Measurements from ENCODE around the gene TAC3.
"Not testable (repeated sequence)": the region's sequence is repeated elsewhere in the genome, so short reads cannot be mapped to it uniquely, and the experiment has no call there.

Gene TAC3

DNA sequence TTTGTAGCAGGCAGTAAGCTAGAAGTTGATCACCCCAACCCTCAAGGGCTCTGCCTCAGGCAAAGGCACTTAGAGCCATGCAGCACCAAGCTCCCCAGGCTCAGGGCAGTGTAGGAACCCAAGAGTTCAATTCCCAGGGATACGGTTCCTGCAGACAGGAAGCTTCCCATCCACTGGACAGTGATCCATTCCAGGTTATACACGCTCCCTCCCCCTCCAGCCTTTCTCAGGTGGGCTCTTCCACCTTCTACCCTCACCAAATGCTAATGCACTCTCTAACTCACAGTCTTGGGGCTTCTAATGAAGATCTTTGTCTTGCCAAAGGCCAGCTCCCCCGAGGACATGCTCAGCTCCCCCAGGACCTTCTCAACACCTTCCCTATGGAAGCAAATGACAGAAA is 20.9 kb upstream of the TAC3 start:
- no peak for DNase-seq (ENCODE audit: low read depth, low spot score)

DNA sequence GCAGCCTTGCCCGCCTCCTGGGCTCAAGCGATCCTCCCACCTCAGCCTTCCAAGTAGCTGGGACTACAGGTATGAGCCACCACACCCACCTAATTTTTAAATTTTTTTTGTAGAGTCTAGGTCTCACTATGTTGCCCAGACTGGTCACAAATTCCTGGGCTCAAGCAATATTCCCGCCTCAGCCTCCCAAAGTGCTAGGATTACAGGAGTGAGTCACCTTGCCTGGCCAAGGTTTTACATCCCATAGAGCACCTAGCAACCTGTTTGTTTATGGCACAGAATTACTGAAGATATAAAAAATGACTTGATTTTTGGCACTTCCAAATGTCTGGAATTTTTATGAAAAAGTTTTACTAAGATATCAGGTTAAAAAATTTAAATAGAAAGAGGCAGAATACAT is 17.1 kb upstream of the TAC3 start:
- no peak for DNase-seq (ENCODE audit: low read depth, low spot score)

DNA sequence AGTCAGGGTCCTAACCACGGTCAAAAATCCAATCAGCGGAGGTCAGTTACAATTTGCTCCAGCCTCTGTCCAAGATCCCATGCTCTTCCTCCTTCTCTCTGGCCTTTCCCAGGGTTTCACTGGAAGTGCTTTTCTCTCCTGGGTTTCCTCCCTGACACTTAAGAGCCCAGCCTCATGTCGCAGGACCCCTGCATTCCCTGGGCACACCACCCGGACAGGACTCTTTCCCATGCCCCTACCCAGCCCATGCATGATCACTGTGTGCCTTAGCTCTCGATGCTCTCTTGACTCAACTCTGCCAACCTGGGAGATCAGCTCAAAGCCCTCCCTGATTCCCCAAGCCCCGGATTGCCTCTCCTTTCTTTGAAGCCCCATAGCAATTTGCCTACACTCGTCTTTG is 15.5 kb upstream of the TAC3 start:
- no peak for DNase-seq (ENCODE audit: low read depth, low spot score)

DNA sequence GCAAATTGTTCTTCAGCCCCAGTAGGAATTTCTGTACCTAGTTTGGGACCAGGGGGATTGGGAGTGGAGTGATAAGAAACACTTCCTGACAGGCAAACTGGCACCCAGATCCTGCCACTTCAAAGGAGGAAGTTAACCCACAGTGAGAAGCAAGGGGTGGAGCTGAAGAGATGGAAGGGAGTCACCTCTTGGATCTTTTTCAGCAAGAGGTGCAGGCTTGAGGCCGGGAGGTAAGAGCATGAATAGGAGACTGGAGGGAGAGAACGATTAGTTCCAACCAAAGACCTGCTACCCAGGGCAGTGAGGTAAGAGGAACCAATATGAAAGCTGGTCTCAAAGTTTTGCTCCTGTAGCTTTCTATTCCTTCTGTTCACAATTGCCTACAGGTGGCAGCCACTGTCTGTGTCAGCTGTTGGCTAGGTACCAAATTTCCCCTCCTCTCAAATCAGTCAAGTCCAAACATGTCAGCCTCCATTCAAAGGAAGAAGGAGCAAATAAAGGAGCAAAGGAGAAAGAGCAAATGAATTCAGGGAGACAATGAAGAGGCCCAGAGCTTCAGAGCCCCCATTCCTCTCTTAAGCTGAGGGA is 14.9 kb upstream of the TAC3 start:
- DNase-seq (ENCODE audit: low read depth, low spot score): no peak

DNA sequence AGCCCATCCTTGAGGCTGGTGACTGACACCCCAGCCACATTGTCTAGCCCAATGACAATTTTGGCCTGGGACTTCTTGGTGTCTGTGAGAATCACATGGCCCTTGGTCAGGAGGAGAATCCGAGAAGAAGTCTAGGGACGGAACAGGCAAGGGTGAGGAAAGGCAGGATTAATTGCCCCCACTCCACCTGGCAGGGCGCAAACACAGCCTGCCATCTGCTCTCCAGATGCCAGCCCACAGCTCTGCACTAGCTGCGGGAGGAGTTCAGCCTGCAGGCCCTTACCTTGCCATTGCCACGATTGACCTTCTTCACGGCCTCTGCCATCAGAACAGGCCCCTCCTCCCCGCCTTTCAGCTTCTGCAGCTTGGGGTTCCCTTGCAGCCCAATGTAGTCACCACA is 13.1 kb upstream of the TAC3 start:
- DNase-seq (ENCODE audit: low read depth, low spot score): no peak

DNA sequence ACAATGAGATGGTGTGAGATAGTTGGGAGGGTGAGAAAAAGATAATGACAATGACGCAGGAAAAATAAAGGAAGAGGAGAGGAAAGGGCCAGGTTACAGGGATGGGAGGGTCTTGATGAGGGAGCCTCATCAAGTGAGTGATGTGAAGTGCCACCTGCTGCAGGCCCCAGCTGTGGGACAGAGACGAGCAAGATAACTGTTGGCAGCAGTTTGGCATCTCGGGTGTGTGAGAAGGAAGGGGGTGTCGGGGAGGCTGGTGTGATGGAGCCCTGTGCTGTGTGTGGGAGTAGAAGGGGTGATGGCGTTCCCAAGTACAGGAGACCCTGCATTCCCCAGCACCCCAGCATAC is 11.4 kb upstream of the TAC3 start:
- no peak for DNase-seq (ENCODE audit: low read depth, low spot score)

DNA sequence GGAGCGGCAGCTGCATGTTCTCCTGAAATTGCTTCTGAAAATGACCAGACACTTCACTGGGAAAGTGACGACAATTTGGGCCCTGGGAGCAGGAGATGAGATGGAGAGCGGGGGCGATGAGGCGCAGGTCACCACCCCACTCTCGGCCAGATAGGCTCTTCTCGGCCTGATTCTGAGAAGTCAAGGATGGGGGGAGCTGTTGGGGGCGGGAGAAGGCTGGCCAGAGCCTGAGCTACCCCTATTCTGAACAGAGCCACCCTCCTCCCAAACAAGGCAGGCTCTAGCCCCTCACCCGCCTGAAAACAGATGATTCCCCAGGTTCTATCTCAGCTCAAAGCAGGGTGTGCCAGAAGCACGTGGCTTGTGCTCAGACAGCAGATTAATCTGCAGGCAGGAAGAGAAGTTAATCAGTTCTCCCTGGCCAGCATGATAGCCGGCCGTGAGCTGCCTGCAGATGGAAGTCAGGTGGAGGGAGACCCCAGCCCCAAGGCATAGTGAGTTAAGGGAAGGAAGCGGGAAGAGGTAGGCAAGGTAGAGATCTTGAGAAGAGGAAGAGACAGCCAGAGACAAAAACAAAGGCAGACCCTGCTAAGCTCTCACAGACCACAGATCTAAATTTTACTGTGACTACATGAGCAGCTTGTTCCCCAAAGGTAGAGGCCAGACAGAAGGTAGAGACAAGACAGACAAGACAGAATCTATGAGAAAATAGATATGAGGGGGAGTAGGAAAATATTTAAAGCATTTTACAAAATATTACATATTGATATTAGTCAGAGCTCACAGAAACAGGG is 10.9 kb upstream of the TAC3 start:
- DNase-seq (ENCODE audit: low read depth, low spot score): no peak

DNA sequence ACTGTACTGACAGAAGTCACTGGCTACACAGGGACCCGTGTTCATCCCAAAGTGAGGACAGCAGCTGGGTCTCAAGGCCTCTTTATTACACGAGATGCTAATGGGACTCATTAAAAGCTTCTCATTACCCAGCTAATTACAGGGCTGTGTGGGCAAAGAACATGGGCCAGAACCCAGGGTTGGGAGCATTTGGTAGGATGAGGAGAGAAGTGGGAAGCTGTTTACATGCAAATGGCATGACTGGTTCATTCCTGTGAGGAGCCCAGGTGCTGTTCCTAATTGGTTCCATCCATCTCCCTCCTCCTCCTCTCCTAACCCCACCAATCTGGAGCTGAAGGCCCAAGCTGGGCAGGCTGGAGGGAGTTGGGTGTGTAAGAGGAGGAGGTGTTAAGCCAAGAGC is 8.9 kb upstream of the TAC3 start:
- no peak for DNase-seq (ENCODE audit: low read depth, low spot score)

DNA sequence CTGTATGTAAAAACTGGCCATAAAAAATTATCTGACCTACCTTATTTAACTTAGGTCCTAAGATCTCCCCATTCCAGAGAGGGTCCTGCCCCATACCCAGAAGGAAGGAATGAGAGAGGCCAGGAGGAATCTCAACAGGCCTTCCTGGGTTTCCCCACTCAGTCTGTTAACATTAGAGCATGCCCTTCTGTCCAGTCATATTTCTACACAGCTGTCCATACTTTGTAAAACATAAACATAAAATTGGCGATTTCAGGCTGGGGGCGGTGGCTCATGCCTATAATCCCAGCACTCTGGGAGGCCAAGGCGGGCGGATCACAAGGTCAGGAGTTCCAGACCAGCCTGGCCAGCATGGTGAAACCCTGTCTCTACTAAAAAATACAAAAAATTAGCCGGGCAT is 6.0 kb upstream of the TAC3 start:
- not testable (repeated sequence) for DNase-seq (ENCODE audit: low read depth, low spot score)

DNA sequence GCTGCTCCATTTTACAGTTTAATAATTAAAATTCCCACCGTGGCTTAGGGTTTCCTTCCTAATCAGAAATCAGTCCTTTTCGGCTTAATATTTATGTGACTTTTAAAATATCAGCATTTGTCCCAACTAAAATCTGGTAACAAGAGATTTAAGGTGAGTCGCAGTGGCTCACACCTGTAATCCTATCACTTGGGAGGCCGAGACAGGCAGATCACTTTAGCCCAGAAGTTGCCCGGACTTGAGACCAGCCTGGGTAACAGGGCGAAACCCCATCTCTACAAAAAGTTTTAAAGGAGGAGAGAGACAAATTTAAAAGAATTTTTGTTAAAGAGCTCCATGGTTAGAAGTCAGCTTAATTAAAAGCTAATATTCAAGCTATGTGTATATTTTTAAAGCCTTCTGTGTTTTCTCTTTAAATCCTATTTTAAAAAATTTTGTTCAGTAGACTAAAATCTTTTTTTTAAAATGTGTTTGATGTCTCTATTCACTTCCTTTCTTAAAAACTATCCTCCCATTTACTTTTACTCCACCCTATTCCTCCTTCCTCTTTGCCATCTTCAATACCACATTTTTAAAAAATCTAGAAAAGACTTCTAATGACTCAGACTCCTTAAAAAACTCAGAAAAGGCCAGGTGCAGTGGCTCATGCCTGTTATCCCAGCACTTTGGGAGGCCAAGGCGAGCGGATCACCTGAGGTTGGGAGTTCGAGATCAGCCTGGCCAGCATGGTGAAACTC is 3.8 kb upstream of the TAC3 start:
- DNase-seq (ENCODE audit: low read depth, low spot score): no peak

DNA sequence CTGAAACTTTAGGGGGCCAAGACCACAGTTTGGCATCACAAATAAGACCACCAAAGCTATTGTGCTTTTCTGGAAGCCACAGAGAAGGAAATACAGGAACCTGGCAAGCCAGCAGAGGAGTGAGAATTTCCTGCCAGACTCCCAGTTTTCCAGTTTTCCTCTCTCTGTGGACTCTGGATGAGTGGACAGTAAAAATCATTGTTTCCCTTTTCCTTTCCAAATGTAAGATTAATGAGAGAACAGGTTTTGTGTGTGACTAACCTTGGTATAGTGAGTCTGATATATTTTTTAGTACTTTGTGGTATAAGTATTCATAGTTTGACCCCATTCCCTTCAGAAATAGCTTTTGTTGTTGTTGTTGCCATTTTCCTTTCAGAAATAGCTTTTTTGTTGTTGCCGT is 2.6 kb upstream of the TAC3 start:
- DNase-seq (ENCODE audit: low read depth, low spot score): no peak

DNA sequence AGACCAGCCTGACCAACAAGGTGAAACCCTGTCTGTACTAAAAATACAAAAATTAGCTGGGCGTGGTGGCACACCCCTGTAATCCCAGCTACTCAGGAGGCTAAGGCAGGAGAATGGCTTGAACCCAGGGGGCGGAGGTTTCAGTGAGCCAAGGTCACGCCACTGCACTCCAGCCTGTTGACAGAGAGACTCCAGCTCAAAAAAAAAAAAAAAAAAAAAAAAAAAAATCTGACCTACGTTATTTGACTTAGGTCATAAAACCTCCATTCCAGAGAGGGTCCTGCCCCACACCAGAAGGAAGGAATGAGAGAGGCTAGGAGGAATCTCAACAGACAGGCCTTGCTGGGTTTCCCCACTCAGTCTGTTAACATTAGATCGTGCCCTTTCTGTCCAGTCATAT is 2.0 kb upstream of the TAC3 start:
- not testable (repeated sequence) for DNase-seq (ENCODE audit: low read depth, low spot score)

DNA sequence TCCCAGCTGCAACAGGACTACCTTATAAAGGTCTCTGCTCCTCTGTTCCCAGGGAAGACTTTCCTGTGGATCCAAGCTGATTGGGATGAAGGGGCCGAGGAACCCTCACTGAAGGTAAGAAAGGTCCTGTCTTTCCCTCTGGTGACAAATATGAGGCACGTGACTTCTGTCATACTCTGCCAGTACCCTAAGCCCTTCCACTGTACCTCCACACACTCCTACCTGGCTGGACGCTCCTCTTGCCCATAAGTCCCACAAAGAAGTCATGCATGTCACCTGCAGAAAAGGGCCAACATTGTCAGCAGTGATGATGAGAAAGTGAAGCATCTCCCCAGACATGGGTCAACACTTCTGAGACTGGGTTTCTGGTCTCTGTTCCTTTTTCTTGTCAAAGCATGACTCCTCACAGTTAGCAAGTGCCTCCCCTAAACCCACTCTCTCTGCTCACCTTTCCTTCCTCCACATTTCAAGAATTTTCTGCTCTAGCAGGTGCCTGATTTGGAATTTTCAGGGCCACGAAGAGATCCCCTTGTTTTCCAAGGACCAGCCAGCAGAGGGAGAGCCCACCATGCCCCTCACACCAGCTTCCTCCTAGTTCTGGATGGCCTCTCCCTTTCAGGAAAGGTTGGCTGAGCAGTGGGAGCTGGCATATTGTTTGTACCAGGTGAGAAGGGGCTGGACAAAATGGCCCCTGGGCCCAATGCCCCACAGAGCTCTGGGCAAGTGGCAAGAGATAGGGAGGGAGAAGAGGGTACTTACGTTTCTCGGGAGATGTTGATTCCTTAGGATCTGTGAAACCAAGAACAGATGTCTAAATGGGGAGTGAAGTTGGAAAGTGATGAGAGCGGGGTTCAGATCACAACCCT is 3.5 kb downstream of the TAC3 start:
- no peak for DNase-seq (ENCODE audit: low read depth, low spot score)

DNA sequence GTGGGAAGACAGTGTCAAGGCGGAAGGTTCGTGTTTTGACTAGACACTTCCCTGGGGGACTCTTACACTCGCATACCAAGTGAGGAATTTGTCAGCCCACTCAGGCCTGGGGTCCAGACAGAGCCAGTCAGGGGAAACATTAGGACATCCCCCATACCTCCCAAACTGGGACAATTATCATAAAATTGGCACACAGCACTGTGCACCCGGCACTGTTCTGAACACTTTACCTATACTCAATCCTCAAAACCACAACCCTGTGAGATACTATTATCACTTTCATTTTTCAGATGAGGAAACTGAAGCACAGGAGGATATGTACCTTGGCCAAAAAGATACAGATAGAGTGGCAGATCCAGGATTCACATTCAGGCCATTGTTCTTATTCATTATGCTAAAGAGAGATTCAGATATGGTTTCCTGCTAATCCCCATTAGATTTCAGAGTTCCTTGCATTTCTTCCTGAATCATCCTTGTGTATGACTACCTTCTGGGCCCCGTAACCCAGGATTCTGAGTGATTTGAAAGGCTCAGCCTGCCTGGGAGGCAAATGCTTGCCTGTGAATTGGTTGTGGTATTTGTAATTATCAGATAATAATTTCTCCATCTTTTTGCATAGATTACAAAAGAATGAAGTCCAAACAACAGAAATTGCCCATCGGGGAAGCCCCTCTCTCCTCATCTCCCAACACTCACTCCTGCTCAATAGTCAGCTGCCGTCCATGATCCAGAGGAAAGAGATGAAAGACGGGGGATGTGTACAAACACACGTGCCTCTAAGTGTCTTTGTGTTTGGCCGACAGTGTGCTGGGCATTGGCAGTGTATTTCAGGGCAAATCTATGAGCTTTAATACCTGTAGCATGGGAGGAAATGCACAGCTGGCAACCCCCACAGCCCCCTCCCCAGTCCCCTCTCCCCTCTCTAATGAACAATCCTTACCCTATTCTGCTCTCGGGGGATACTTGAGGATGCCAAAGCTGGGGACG is 4.6 kb downstream of the TAC3 start:
- no peak for DNase-seq (ENCODE audit: low read depth, low spot score)

DNA sequence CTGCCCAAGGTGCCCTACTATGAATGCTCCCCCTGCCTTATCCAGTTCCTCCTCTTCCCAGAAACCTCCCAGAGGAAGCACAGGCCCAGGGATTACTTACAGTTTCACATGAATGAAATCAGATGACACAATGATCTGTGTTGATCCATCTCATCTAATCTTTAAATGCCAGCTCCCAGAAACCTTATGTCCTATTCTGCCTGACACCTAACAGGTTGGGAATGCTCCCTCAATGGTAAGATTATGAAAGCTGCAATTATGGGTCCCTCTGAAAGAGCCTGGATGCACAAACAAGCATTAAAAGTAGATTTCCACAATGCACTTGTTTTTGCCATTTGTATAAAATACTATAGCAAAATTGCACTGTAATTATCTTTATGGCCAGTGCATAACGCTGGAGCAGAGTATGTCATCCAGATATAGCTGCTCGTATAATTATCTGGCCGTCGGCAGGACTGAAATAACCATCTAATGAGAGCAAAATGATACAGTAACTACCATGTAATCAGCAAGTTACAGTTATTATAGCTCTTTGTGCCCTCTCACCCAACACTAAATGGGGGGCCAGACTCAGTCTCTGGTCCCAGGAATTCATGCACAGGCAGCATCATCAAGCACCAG is 5.6 kb downstream of the TAC3 start:
- no peak for DNase-seq (ENCODE audit: low read depth, low spot score)

DNA sequence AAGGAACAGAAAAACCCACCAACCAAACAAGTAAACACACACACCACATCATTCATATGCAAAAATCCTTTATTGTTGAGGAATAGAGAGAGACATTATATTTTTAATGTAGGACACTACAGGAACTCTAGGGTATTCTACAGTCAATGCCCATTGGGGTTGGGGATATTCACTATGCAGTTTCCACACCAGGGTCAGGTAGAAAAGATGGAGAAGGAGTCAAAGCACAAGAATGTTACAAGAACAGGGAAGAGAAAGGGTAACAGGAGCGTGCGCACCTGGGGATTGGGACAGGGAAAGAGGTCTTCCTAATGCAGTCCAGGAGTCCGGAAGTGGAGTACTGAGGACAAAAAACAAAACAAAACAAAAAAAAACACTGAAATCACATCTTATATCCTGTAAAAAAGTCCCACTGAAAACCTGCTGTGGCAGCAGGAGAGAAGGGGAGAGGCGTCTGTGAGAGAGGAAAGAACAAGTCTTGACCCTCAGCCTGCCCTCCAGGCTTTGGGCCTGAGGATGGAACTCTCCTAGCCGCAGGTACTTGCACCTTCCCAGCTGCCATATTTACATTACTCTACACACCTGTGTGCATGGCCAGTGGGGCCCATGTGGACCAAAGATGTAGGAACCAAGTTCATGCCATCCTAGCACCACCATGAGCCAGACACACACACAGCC is 6.2 kb downstream of the TAC3 start:
- no peak for DNase-seq (ENCODE audit: low read depth, low spot score)

DNA sequence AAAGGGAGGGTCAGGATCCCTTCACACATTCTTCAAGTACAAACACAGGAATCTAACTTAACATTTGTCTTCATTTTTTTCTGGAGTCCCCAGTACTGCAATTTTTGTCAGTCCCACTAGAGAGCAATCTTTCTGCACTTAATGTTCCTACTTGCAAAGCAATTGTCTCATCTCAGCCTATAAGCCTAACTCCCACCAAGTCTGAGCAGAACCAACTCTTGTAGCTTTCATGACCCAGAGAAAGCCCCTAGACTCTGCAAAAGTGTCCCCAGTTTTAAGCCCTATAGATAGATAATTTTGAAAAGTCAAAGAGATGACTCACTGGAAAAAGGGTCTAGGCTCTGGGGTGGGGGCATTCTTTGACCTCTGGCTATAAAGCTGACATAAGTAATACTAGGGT is 8.2 kb downstream of the TAC3 start:
- no peak for DNase-seq (ENCODE audit: low read depth, low spot score)

DNA sequence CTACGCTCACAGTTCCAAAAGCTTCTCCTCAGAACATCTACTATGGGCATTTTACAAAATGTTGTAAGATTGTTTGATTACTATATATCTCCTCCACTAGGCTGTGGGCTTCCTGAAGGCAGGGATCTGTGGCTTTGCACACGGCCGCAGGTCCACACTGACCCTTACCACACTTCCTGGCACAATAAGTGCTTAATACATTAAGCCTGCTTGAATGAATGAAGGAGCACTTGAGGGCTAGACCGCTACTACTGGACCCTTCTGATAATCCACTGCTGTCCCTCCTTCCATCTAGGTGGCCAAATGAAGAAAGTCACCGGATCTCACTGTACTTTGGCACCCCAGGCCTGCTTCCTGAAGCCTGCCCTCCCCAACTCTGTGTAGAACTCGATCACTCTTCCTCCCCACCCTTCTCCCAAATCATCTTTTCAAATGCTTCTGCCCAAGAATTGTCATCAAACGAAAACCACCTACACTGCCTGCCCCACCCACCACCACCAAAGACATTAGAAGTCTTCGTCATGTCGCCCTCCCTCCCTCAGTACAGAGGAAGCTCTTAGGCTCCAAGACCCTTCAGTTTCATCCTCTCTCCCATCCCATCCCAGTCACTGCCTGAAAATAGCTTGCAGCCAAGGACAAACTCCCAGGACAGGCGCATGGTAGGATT is 9.4 kb downstream of the TAC3 start:
- no peak for DNase-seq (ENCODE audit: low read depth, low spot score)
